GM20431 (cell line): ENCODE results near the gene FGF13.

Experiments
- in situ Hi-C: fragments of 300-500 bp; cut with MseI, MboI; formaldehyde crosslinking; loops from one replicate; pipeline ENCODE4 v1.15.0; 2020; ENCODE audit warnings: low sequenced_read_pairs; ENCODE audit not compliant: unreplicated experiment

FGF13 gene

GRCh38 chrX:138669693-138670092, 41.8 kb downstream of the FGF13 start:
- in situ Hi-C loops = no loop called here

GRCh38 chrX:138664466-138664865, 47.1 kb downstream of the FGF13 start:
- in situ Hi-C loops = no loop called here

DNA sequence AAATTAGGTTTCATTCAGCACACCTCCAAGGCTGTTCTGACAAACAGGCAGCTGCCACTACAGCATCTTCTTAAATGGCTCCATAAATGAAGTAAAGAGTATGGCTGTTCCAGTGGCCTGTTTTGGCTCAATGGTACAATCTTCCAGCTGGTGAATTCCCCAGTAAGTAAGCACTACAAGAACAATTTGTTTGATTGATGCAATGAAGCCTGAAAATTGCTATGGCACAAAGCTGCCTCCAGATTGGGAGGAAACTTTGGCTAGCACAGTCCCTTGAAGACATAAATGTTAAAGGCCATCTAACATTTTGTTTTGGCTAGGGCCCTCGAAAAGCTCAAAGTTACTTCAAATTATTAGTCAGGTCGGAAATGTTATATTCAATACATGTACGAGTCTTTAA, 47.5 kb downstream of the FGF13 start:
- in situ Hi-C loops = no loop called here

DNA sequence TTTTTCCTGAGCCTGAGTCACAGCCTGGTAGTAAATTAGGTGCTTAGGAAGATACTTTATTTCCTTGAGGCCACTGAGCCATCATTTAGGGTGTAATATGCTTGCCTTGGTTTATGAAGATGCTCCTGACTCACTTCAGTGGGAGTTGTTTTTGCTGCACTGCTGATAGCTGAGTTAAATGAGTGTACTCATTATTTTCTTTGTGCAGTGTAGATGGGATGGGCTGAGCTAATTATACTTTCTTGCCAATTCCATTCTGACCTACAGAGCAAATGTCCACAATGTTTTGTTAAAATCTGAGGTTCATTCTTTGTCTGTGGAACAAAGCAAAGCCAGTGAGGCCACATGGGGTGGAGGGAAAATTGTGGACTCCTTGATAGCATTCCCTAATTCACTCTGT, 60.0 kb downstream of the FGF13 start:
- in situ Hi-C loops = no loop called here

- in situ Hi-C loops = no loop called here
These were observed 62.9 kb downstream of the FGF13 start for GRCh38 chrX:138648568-138648967.

- in situ Hi-C loops = no loop called here
These were observed 72.5 kb downstream of the FGF13 start for GRCh38 chrX:138638996-138639395.
